ENCODE data around the gene SNAP91. TPM values are rescaled to one million over a fixed set of nuclear protein-coding genes. Genes with fewer than 3 reads are reported as not detected.

The SNAP91 gene
- total RNA-seq, 1 experiment from 2014 or later: 1.3 TPM

DNA sequence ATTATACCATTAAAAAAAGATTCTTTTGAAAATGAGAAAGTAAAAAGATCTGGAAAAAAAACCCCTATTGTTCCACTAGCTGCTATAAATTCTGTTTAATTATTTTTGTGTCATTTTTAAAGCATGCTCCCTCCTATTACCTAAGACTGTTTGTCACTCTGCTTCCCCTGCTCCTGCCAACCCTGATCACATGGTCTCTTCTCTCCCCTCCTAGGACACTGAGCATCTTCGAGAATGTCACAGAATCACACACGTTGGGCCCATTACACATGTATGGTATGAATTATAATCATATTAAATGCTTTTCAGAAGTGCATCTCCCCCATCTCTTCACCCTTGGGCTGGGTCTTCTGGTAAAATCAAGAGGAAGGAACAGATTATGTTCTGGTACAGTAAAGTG is 6.2 kb downstream of the SNAP91 start:
- Histone ChIP-seq H3K9me3 (ENCODE audit: control insufficient read depth, low read depth, low read length) (no peaks in the 10 kb centered on the region), H3K23ac (ENCODE audit: insufficient read length, low read depth, low read length) (no peak overlapping the region), H3K4me2 (ENCODE audit: insufficient read depth, insufficient read length, low read length) (no peak overlapping the region), H3K4me1 (ENCODE audit: insufficient read depth, low read length) (no peaks in the 10 kb centered on the region), H3K9ac (ENCODE audit: extremely low read depth, insufficient read length, low read length) (no peak overlapping the region), H2AFZ (ENCODE audit: low read length) (no peak overlapping the region), H2BK5ac (ENCODE audit: insufficient read length, low read length) (no peak overlapping the region), H3K4ac (ENCODE audit: low read depth, low read length) (no peak overlapping the region), H2AK5ac (ENCODE audit: insufficient read length, low read length) (no peak overlapping the region), H4K5ac (ENCODE audit: insufficient read length, low read depth, low read length) (no peak overlapping the region), H2BK12ac (ENCODE audit: insufficient read length, low read depth, low read length) (no peak overlapping the region), H3K27me3 (ENCODE audit: insufficient read depth, low read length) (peaks cover 6% of the 10 kb centered on the region; the same call in 1 of the 2 replicates), H2BK15ac (ENCODE audit: low read depth, low read length) (no peak overlapping the region), H2BK20ac (ENCODE audit: low read depth, low read length, poor library complexity, severe bottlenecking) (no peak overlapping the region), H4K91ac (ENCODE audit: insufficient read length, low read depth, low read length) (no peak overlapping the region), H3K56ac (ENCODE audit: insufficient read length, low read depth, low read length) (no peak overlapping the region), H3T11ph (ENCODE audit: low read length) (no peak overlapping the region), H3K79me1 (ENCODE audit: insufficient read depth, low read depth, low read length, poor library complexity, severe bottlenecking) (no peaks in the 10 kb centered on the region), H4K20me1 (ENCODE audit: control insufficient read depth, insufficient read depth, insufficient read length) (no peaks in the 10 kb centered on the region), H3K18ac (ENCODE audit: insufficient read length, low read depth, low read length) (no peak overlapping the region), H2BK120ac (ENCODE audit: low read depth, low read length, poor library complexity, severe bottlenecking) (no peak overlapping the region), H3K27ac (ENCODE audit: insufficient read length, low read depth, low read length) (no peak overlapping the region), H3K14ac (ENCODE audit: insufficient read depth, low read length) (no peak overlapping the region), H3K79me2 (ENCODE audit: insufficient read depth, low read length) (no peaks in the 10 kb centered on the region), H4K8ac (replicated peaks; ENCODE audit: insufficient read length, low read depth, low read length) (no peak overlapping the region), H3K23me2 (ENCODE audit: insufficient read length, low read depth, low read length, poor library complexity, severe bottlenecking) (peaks cover 2% of the 10 kb centered on the region)
- Mint-ChIP-seq H3K27me3 (ENCODE audit: low read depth) (peaks cover 36% of the 10 kb centered on the region), H3K4me3 (no peak overlapping the region), H3K9me3 (no peaks in the 10 kb centered on the region), H3K36me3 (ENCODE audit: insufficient read depth in 1 of 3, low read depth in 3 of 3) (no peaks in the 10 kb centered on the region), H3K4me1 (peaks cover 0 to 5% of the 10 kb centered on the region in 2 experiments; a peak in 1 of 4 replicates), H3K27ac (no peak overlapping the region)
- no peak for DNase-seq
- TF ChIP-seq, protein P1, sequence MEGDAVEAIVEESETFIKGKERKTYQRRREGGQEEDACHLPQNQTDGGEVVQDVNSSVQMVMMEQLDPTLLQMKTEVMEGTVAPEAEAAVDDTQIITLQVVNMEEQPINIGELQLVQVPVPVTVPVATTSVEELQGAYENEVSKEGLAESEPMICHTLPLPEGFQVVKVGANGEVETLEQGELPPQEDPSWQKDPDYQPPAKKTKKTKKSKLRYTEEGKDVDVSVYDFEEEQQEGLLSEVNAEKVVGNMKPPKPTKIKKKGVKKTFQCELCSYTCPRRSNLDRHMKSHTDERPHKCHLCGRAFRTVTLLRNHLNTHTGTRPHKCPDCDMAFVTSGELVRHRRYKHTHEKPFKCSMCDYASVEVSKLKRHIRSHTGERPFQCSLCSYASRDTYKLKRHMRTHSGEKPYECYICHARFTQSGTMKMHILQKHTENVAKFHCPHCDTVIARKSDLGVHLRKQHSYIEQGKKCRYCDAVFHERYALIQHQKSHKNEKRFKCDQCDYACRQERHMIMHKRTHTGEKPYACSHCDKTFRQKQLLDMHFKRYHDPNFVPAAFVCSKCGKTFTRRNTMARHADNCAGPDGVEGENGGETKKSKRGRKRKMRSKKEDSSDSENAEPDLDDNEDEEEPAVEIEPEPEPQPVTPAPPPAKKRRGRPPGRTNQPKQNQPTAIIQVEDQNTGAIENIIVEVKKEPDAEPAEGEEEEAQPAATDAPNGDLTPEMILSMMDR (conservative IDR thresholded peaks at IDR 0.05): no peak
- WGBS (ENCODE audit: extremely low coverage, insufficient read length, low lambda C conversion rate): no CpG with 5 or more reads among the region's 2 CpGs
